HG03442 (cell line): Measurements from ENCODE around the gene ADAMTS2.

Source experiments
- ATAC-seq: cut with Tn5 transposase; IDR thresholded peaks from one replicate; pipeline ENCODE4 v1.9.1; 2021; ENCODE audit warnings: mild to moderate bottlenecking, moderate library complexity; ENCODE audit not compliant: unreplicated experiment

The ADAMTS2 gene

GRCh38 chr5:179134511-179134910 lies 210.8 kb downstream of the ADAMTS2 start:
- ATAC-seq, result no peak

- no peak for ATAC-seq
These were observed 212.5 kb downstream of the ADAMTS2 start for GRCh38 chr5:179132586-179133355.

- no peak for ATAC-seq
These were observed 213.2 kb downstream of the ADAMTS2 start for GRCh38 chr5:179131886-179132585.

- no peak for ATAC-seq
These were observed 213.9 kb downstream of the ADAMTS2 start for GRCh38 chr5:179131321-179131835.

GRCh38 chr5:179130101-179130681 lies 215.1 kb downstream of the ADAMTS2 start:
- no peak for ATAC-seq

GRCh38 chr5:179129607-179130071 lies 215.6 kb downstream of the ADAMTS2 start:
- no peak for ATAC-seq

GRCh38 chr5:179128976-179129375 lies 216.3 kb downstream of the ADAMTS2 start:
- no peak for ATAC-seq

GRCh38 chr5:179128041-179128365 lies 217.3 kb downstream of the ADAMTS2 start:
- ATAC-seq, result no peak

- ATAC-seq, result no peak
These were observed 217.9 kb downstream of the ADAMTS2 start for GRCh38 chr5:179127136-179128040.

- ATAC-seq, result no peak
These were observed 218.7 kb downstream of the ADAMTS2 start for GRCh38 chr5:179126506-179126991.

- ATAC-seq, result no peak
These were observed 219.3 kb downstream of the ADAMTS2 start for GRCh38 chr5:179125789-179126505.

GRCh38 chr5:179124853-179125788 lies 220.1 kb downstream of the ADAMTS2 start:
- ATAC-seq, result no peak

- ATAC-seq, result no peak
These were observed 220.9 kb downstream of the ADAMTS2 start for GRCh38 chr5:179124273-179124852.

- no peak for ATAC-seq
These were observed 221.6 kb downstream of the ADAMTS2 start for GRCh38 chr5:179123491-179124272.

GRCh38 chr5:179123109-179123426 lies 222.2 kb downstream of the ADAMTS2 start:
- no peak for ATAC-seq

GRCh38 chr5:179122411-179123108 lies 222.7 kb downstream of the ADAMTS2 start:
- no peak for ATAC-seq

GRCh38 chr5:179121667-179122111 lies 223.6 kb downstream of the ADAMTS2 start:
- no peak for ATAC-seq
